Body of pancreas (tissue), 4 donors: ENCODE data around the gene CANT1.

Source experiments
- CTCF ChIP-seq, 7 experiments: fragments of 450-650 bp in 4 of 7; fragments of 200-600 bp in 3 of 7; sonication (generic) in 3 of 7; IDR thresholded peaks; one replicate each; pipeline ENCODE4 v1.5.1; 2016 to 2019; ENCODE audit warnings: antibody characterized with exemption in 7 of 7
- POLR2A ChIP-seq, 3 donors: fragments of 450-650 bp; IDR thresholded peaks; one replicate each; pipeline ENCODE4 v1.6.1; 2016; ENCODE audit warnings: antibody characterized with exemption in 3 of 3, mild to moderate bottlenecking in 2 of 3

- TF ChIP-seq POLR2A (IDR thresholded peaks at IDR 0.05): peak in 2 of 3 donors; percentile 54 to 59
- no peak for TF ChIP-seq CTCF (IDR thresholded peaks at IDR 0.05)
These were observed 29.6 kb downstream of the CANT1 start, which contains the start of gene LGALS3BP for GRCh38 chr17:78979780-78980623.
